ENCODE measurements around the gene CGNL1.

Gene CGNL1

DNA sequence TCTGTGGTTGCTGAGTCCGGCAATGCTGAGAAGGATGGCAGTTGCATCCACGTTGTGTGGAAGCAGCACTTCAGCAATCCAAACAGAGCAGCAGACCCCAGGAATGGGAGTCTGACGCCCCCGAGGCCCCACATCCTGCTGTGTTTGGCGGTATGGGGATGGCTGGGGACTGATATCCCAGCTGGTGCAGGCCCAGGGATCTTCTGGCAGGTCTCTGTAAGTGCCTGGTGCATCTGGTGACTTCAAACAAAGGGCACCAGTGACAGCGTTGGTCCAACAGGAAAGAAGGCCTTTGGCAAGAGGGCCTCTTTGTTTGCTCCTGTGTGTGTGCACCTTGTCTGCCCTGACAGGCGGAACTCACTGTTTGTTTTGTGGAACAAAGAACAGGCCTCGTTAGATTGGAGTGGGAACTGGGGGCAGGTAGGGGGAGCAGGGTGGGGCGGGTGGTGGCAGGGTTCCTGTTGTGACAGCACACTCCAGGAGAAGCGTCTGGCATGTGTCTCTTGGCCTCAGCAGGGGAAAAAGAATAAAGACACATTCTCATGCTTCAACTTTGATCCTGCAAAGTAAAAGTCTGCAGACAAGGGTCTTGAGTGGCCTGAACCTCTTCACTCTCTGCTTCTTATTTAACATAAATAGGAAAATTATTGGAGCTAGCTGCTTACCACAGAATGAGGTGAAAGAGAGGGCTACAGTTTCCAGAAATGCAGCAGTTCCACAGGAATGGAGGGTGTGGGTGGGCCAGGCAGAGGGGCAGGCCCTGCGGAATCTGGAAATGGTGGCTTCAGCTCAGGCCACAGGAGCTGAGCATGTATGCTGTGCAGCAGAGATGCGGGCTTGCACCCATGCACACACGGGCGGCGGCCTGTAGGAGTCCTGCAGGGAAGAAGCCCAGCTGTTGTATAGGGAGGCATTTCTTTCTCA lies 120.9 kb downstream of the CGNL1 start:
- no peak for DNase-seq (ENCODE audit: low spot score)

DNA sequence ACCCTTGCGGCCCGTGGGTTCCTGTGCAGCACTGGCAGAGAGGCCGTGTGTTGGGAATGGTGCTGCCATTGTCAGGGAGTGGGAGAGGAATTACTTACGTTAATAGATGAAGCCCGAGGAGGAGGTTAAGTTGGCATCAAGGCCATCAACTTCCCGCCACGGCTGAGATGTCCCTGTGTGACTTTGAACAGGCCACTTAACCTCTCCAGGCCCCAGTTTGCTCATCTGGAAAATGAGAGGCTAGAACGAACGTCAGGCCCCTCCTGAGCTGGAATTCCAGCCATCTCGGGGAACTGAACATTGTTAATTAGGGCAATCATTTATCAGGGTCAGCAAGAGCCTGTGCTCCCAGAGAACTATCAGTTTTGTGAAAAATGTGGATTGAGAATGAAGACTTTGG lies 124.0 kb downstream of the CGNL1 start:
- no peak for DNase-seq (ENCODE audit: low spot score)

DNA sequence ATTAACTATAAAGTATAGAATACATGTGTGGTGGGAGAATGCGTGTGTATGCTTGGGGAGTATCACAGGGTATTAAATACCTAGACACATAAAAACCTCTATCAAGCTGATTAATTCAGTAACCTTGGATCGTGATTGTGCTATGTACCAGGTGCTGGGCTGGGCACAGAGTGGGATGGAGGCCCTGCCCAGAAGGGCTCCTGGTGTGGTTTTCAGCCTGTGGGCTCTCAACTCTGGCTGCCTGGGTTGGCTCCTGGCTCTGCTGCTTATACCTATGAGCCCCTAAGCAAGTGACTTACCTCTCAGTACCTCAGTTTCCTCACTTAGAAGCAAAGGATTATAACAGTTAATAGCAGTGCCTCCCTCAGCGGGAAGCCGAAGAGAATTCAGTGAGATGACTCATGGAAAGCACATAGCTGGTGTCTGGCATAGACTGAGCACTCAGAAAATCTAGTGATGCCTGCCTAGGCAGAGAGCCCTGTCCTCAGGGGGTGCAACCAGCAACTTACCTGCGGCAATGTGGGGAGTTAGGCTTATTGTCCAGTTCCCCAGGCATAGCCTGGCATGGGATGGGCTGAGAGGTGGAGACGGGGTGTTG lies 124.8 kb downstream of the CGNL1 start:
- no peak for DNase-seq (ENCODE audit: low spot score)

DNA sequence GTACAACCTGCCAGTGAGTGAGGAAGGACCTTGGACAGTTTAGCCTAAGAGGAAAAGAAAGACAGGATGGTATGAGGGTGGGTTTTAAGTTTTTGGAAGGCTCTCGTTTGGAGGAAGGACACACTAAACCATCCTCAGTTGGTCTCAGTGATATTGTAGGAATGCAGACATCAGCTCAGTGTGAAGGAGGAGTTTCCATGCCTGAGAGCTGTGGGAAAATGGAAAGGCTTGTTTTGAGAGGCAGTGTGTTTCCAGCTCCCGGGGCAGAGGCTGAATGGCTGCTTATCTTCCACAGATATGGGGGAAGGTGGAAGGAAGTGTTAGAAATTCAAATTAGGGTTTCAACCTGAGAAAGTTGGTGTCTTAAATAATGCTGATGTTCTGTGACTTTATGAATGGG lies 125.8 kb downstream of the CGNL1 start:
- no peak for DNase-seq (ENCODE audit: low spot score)

DNA sequence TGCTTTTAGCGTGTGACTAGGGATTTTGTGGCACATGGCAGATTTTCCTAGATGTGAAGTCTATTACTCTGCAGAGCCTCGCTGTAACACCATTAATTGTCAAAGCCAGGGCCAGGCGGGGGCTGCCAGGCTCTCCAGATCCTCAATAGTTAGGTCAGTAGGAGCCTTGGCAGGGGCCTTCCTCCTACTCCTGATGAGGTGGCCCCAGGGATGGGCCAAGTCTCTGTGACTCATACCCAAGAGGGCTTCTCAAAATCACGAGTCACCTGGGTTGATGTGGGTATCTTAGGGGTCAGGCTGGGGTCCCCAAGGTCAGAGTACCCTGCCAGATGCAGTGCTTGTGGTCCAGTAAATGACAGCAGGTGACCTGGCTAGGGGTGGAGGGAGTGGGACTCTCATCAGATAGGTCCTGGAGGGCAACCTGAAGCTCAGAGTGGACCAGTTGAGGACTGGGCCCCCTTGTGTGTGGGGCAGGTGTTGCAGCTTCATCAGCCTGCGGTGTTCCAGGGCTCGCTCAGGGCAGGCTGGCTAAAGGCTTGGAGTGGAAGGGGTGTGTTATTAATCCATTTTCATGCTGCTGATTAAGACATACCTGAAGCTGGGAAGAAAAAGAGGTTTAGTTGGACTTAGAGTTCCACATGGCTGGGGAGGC lies 126.9 kb downstream of the CGNL1 start:
- no peak for DNase-seq (ENCODE audit: low spot score)

DNA sequence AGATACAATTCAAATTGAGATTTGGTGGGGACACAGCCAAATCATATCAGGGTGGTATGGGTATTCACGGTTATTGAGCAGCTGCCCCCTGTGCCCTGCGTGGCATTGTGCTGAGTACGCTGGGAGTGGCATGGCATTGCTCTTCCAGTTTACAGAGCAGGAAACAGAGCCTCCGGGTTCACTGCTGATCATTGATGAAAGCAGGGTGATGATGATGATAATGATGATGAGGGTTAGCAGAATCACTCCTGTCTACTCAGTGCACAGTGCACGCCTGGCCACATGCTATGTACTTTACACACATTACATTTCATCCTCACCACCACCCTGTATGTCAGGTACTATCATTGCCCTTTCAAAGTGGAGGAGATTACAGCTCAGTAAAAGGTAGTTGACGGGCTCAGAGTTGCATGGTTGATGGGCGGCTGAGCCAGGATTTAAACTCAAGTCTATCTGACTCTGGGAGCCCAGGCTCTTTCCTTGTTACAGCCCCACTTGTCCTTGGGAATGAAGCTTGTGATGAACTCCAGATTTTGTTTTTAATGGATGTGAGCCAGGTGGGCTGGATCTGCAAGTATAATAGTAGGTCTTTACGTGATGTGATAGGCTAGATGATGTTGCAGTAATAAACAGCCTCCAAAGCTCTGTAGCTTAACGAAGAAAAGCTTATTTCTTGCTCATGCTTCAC lies 127.8 kb downstream of the CGNL1 start:
- no peak for DNase-seq (ENCODE audit: low spot score)

DNA sequence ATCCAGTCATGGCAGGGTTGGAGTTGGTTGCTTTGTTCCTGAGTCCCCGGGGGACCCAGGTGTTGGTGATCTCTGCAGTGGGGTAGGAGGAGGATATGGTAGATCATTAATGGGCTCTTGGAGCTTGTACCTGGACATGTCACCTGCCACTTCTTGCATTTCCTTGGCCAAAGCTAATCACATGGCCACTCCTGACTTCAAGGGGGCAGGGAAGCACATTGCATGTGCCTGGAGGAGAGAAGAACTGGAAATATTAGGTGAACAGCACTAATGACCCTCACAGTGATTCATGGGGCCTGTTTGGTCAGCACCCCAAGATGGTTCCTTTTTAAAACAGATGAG lies 128.3 kb downstream of the CGNL1 start:
- no peak for DNase-seq (ENCODE audit: low spot score)

DNA sequence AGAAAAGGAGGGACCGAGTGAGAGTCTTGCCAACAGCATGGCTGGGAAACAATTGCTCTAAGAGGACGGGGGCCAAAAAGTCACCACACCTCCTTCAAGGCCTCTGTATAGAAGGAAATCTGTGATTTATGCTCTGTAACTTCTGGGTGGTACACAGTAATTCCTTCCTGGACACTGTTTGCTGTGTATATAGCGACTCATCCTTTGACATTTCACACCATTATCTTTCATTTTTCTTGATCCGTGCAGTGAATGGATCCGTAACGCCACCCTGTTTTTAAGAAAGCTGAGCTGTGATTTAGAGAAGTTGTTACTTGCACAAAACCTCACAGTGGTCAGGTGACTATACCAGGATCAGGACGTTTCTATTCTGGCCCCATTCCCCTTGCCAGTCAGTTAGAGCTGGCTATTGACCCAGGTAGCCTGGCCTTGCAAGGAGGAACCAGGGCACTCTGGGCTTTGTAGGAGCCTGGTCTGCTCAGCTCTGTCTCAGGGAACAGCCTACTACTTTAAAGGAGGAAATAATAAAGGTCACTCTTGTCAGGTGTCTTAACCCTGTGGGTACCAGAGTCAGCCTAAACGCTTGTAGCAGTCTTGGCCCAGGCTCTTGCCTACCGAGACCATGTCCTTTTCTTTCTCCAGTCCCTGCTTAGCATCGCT lies 128.9 kb downstream of the CGNL1 start:
- DNase-seq (ENCODE audit: low spot score): no peak

DNA sequence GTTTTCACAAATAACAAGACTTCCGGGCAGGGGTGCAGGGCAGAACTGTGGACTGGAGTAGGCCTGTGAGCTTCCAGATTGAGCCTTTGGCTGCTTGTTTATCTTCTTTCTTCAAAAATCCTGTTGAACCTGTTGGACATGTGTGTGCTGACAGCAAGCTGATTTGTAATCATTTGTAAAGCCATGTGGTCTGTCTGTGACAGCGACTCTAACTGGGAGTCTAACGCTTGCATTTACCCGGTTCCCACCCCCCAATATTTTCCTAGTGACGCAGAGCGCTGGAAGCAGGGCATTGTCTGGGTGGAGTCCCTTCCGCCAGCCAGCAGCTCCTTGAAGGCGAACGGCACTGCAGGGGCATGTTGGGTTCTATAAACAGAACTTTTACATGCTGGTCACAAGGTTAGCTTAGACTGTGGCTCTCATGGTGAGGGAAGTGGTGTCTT lies 129.7 kb downstream of the CGNL1 start:
- DNase-seq (ENCODE audit: low spot score): no peak

DNA sequence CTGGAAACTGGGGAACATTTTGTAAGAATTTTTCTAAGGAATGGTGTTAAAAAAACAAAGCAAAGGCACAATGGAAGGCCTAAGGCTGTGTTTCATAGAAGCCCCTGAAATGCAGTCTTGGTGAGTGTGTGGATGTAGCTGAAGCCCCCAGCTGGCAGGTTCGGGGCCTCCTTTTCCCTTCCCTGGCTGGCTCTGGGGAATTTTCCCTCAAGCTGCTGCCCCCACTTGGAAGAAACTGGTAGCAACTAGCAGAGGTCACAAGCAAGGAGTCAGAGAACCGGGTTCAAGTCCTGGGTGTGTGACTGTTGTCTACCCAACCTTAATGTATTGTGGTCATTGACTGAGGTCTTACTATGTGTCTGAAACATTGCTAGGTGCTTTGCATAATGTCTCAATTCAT lies 130.1 kb downstream of the CGNL1 start:
- DNase-seq (ENCODE audit: low spot score): no peak

DNA sequence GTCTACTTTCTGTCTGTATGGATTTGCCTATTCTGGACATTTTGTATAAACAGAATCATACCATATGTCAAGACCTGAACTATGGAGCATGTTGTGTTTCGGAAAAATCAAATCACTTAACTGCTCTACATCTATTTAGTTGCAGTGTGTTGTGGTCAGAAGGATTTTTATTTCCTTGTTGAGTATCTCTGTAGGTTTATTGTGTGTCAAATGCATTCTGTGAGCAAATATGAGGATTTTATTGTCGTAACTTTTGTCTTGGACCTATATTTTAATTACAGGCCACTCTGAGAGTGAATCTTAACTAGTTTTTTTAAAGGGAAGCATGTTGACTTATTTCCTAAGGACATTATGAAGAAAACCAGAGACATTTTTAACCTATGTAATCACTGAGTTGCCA lies 130.8 kb downstream of the CGNL1 start:
- no peak for DNase-seq (ENCODE audit: low spot score)

DNA sequence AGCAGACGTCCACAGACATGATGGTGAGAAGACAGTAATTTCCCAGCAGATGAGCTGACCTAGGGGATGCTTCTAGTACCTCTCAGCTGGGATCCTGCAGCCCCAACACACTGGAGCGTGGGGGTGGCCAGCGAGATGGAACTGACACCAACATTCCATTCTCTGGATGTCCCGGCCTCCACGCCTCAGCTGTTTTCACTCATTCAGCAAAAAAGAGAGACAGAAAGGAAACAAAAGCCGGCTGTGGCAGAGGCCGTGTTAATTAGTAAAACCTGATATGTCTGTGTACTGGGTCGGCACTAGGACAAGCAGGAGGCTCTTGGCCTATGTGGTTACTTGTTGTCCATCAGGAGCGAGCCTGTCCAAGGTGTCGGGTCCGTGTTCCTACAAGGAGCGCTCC lies 132.8 kb downstream of the CGNL1 start:
- DNase-seq (ENCODE audit: low spot score): no peak

DNA sequence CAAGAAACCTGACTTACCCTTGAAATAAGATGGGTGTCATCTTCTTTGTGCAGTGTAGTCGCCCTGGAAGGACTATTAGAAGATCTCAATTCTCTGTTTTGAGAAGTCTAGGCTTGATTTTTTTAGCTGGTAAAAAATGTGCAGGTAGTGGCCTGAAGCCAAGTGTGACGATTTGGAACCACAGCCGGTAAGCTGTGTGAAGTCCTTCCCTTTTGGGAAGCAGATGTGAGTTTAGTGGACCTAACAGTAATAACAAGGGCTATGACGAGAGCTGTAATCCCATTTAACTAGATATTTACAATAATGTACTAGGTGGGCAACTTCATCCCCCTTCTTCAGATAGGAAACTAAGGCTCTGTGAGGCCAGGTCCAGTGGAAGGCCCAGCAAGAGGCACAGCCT lies 133.7 kb downstream of the CGNL1 start:
- DNase-seq (ENCODE audit: low spot score): no peak

DNA sequence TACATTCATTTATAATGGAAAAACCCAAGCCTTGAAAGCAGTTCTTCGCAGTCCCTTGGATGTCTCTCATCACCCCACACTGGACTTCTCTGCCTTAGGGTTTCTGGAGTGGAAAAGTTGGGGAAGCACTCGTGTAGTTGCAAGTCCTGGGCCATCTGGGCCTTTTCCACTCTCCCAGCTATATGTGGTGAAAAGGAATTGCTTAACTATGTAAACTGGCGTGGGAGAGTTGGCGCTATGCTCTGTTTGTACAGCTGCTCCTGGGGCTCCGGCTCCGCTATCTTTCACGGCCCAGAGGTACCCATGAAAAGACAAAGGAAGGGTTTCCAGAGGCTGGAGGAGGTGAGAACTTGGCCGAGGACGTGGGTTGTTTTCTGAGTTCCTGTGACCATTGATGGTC lies 134.3 kb downstream of the CGNL1 start:
- DNase-seq (ENCODE audit: low spot score): no peak

DNA sequence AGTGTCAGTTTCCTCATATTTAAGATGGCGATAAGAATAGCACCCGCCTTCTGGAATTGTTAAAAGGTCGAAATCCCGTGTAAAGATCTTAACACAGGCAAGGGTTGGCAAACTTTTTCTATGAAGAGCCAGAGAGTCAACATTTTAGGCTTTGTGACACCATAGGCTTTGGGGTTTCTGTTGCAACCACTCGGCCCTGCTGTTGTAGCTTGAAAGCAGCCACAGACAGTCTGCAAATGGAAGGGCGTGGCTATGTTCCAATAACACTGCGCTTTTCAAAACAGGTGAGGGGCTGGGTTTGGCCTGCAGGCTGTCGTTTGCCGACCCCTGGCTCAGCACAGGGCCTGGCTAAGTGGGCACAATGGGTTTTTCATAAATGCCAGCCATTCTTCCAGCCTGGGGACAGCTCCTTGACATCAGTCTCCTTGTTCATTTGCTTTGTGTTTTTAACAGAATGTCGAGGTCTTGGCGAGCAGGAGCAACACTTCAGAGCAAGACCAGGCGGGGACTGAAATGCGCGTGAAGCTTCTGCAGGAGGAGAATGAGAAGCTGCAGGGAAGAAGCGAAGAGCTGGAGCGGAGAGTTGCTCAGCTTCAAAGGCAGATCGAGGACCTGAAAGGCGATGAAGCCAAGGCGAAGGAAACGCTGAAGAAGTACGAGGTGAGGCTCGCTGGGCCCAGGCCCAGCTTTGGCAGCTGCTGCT lies 140.2 kb downstream of the CGNL1 start:
- DNase-seq (ENCODE audit: low spot score): no peak

DNA sequence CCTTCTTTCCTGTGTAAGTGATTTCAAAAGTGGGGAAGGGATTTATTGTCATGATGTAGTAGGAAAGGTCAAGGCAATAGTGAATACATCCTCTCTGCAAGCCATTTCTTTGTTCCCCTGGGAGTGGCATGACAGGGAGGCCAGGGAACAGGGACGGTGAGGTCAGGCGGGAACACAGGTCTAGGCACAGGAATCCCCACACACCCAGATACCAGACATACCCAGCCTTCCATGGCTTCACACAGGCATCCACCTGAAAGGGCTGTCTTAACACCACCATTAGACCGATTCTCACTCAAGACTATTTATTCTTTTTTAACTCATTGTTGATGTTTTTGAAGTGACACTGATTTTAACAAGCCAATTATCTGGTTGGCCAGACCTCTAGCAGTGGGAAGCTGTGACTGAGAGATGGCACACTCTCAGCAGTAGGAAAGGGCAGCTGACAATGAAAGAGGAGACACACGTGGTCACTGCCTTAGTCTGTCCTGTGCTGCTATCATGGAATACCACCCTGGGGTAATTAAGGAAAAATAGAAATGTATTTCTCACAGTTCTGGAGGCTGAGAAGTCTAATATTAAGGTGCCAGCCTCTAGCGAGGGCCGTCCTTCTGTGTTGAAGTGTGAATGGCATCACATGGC lies 140.8 kb downstream of the CGNL1 start:
- no peak for DNase-seq (ENCODE audit: low spot score)

DNA sequence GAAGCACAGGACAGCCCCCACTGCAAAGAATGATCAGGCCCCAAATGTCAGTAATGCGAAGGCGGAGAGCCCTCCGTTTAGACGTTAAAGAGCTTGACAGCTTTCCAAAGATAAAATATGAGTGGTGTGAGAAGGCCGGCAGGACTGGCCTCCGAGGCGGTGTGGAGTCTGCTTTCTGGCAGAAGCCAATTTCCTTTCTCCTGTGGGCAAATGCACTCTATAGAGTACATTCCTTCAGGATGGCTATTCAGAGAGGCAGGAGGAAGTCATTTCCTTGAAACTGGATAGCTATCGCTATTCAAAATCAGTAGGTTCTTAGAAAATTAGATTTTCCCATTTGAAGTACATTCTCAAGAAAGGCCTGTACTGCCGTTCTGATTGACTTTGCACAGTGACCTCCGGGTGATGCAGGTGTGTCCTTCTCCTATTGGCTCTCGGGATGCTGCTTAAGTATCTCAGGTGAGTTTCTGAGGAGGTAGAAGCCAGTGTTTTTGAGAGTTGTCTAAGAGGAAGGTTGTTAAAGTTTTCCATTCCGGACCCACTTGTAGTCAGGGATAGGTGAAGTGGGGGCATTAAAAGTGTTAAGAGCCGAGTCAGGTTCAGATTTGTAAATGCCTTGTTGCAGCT lies 142.6 kb downstream of the CGNL1 start:
- no peak for DNase-seq (ENCODE audit: low spot score)

DNA sequence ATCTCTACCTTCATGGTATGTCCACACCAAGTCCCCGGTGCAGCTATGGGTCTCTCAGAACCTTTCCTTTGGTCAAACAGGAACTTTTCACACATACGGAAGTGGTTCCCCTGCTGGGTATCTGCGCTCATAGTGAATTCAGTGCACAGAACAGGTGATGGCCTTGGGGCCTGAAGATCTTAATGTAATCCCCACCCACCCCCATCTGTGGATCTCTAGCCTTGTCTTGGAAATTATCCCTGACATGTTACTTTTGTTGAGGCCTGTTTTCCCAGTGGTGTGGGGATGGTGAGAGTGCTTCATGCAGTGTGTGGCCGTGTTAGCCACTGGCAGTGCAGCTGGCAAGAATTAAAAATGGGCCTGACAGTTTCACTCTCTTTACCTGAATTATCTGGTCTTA lies 143.5 kb downstream of the CGNL1 start:
- no peak for DNase-seq (ENCODE audit: low spot score)

DNA sequence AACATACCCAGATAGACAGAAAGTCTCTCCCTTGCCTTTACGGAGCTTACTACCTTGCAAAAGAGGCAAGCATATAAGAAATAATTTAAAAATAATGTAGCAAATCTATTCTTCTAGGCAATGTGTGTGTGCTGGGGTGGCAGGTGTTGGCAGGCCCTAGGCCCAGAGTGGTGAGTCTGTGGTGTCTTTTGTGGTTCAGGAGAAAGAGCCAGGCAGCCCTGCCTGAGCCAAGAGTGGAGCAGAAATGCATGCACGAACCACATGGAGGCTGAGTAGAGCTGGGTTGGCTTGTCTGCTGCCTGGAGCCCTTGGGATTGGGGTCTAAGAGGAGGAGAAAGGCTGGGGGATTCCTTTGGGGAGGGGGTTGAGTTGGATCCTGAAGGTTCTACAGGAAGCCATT lies 145.2 kb downstream of the CGNL1 start:
- DNase-seq (ENCODE audit: low spot score): no peak

DNA sequence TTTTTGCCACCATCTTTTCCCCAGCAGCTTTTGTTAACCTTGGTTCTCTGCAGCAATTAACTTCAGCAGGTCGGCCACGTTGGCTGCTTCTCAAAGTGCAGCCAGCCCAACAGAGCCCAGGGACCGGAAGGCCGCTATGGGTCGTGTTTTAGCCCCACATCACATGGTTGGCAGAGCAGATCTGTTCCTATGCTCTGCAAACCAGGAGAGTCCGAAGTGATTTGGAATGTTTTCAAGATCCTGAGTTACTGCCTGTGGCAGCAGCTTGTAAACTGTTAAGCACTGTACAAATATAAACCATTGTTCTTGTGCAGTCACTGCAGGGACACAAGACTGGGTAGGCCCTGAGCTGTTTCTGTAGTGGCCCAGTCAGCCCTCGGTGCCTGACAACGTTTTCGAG lies 145.8 kb downstream of the CGNL1 start:
- no peak for DNase-seq (ENCODE audit: low spot score)

DNA sequence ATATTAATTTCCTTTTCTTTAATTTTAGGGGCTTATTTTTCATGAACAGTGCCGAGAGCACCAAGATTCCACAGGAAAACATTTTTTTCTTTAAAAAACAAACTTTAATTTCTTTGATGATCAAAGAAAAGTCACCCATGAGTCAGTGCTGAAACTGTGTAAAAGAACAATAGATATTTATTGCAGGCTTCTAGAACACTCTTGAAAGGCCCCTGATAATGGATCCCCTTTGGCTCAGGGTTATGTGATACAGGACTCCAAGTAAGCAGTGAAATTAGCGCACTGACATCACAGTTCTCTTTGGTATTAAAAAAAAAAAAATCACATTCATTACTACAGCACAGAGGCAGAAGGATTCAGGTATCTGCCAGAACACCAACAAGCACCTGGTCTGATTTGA lies 149.3 kb downstream of the CGNL1 start:
- no peak for DNase-seq (ENCODE audit: low spot score)
